KOPT-K1 (cell line): Measurements from ENCODE around the gene SAMD8.
"Not testable (repeated sequence)": the region's sequence is repeated elsewhere in the genome, so short reads cannot be mapped to it uniquely, and the experiment has no call there.

Experiments
- H3K27ac ChIP-seq: fragments of 200-600 bp; sonication (generic); 2 replicates; pipeline ENCODE4 v1.5.1; 2016; ENCODE audit warnings: antibody characterized with exemption, mild to moderate bottlenecking, low read depth, low read length; ENCODE audit not compliant: poor library complexity, severe bottlenecking
- H3K36me3 ChIP-seq: fragments of 200-600 bp; sonication (generic); 2 replicates; pipeline ENCODE4 v1.5.1; 2017; ENCODE audit warnings: antibody characterized with exemption, mild to moderate bottlenecking, low read length, moderate library complexity; ENCODE audit not compliant: insufficient read depth
- H3K9me3 ChIP-seq: fragments of 200-600 bp; sonication (generic); 2 replicates; pipeline ENCODE4 v1.5.1; 2017; ENCODE audit warnings: antibody characterized with exemption, low read length, mild to moderate bottlenecking; ENCODE audit not compliant: insufficient read depth, poor library complexity, severe bottlenecking

SAMD8 gene

GRCh38 chr10:75202321-75203045 lies 91.0 kb downstream of the SAMD8 start:
- H3K27ac ChIP-seq, result no peak overlapping the region
- H3K9me3 ChIP-seq, result no peaks in the 10 kb centered on the region
- no peaks in the 10 kb centered on the region for H3K36me3 ChIP-seq

- not testable (repeated sequence) for H3K27ac ChIP-seq, H3K36me3 ChIP-seq, H3K9me3 ChIP-seq
These were observed 91.7 kb downstream of the SAMD8 start for GRCh38 chr10:75203046-75203620.

- H3K27ac ChIP-seq, result no peak overlapping the region
- H3K9me3 ChIP-seq, result no peaks in the 10 kb centered on the region
- no peaks in the 10 kb centered on the region for H3K36me3 ChIP-seq
These were observed 92.3 kb downstream of the SAMD8 start for GRCh38 chr10:75203724-75204123.

- H3K36me3 ChIP-seq, result no peaks in the 10 kb centered on the region
- H3K9me3 ChIP-seq, result no peaks in the 10 kb centered on the region
- no peak overlapping the region for H3K27ac ChIP-seq
These were observed 94.5 kb downstream of the SAMD8 start for GRCh38 chr10:75205908-75206307.

- H3K9me3 ChIP-seq, H3K36me3 ChIP-seq, H3K27ac ChIP-seq: not testable (repeated sequence)
These were observed 95.2 kb downstream of the SAMD8 start for GRCh38 chr10:75206638-75207037.

GRCh38 chr10:75207079-75207856 lies 95.8 kb downstream of the SAMD8 start:
- Histone ChIP-seq H3K27ac (no peak overlapping the region), H3K9me3 (no peaks in the 10 kb centered on the region), H3K36me3 (peaks cover 6% of the 10 kb centered on the region)

- Histone ChIP-seq H3K9me3 (no peaks in the 10 kb centered on the region), H3K27ac (no peak overlapping the region), H3K36me3 (peaks cover 11% of the 10 kb centered on the region)
These were observed 96.3 kb downstream of the SAMD8 start for GRCh38 chr10:75207857-75208144.

- H3K36me3 ChIP-seq, result peaks cover 15% of the 10 kb centered on the region
- H3K27ac ChIP-seq, result no peak overlapping the region
- H3K9me3 ChIP-seq, result no peaks in the 10 kb centered on the region
These were observed 96.7 kb downstream of the SAMD8 start for GRCh38 chr10:75208181-75208580.

GRCh38 chr10:75209086-75209920 lies 97.8 kb downstream of the SAMD8 start:
- H3K27ac ChIP-seq, result peak overlapping the region; percentile 92
- no peaks in the 10 kb centered on the region for H3K9me3 ChIP-seq
- peaks cover 25% of the 10 kb centered on the region for H3K36me3 ChIP-seq

- Histone ChIP-seq H3K36me3 (peaks cover 31% of the 10 kb centered on the region), H3K9me3 (no peaks in the 10 kb centered on the region), H3K27ac (peak overlapping the region; percentile 92)
These were observed 98.4 kb downstream of the SAMD8 start for GRCh38 chr10:75209921-75210281.

GRCh38 chr10:75210282-75211006 lies 99.0 kb downstream of the SAMD8 start, which contains the start of gene VDAC2:
TSS of gene VDAC2 (plus strand) at chr10:75210796. CDS start at chr10:75211159, 363 bp downstream.
- peak within 1 kb of the TSS; percentile 92 for H3K27ac ChIP-seq
- peaks cover 36% of the 10 kb centered on the region for H3K36me3 ChIP-seq
- no peaks in the 10 kb centered on the region for H3K9me3 ChIP-seq

GRCh38 chr10:75211007-75211691 lies 99.7 kb downstream of the SAMD8 start:
- Histone ChIP-seq H3K27ac (peak overlapping the region; percentile 92), H3K36me3 (peaks cover 43% of the 10 kb centered on the region), H3K9me3 (no peaks in the 10 kb centered on the region)

GRCh38 chr10:75212343-75212742 lies 100.9 kb downstream of the SAMD8 start:
- peak overlapping the region; percentile 92 for H3K27ac ChIP-seq
- peaks cover 55% of the 10 kb centered on the region for H3K36me3 ChIP-seq

GRCh38 chr10:75220274-75220673 lies 108.8 kb downstream of the SAMD8 start:
- Histone ChIP-seq H3K27ac (no peak overlapping the region), H3K36me3 (peaks cover 100% of the 10 kb centered on the region), H3K9me3 (no peaks in the 10 kb centered on the region)

More at GRCh38 chr10:75212343-75212742, 100.9 kb downstream of the SAMD8 start:
- no peaks in the 10 kb centered on the region for H3K9me3 ChIP-seq
